GM10248 (cell line): ENCODE data around the gene PCSK6.

Experiments used
- CTCF ChIA-PET: fragments of 300-600 bp; sonication (Branson Sonifier 250); formaldehyde crosslinking; extraction: SDS; loops from one replicate; lab custom pipeline; 2021; ENCODE audit warnings: antibody characterized with exemption; lab: Yijun Ruan, JAX
- POLR2A ChIA-PET: fragments of 350-650 bp; sonication (Branson Sonifier 250); formaldehyde crosslinking; extraction: SDS; loops from one replicate; lab custom pipeline; 2020; ENCODE audit warnings: antibody characterized with exemption; lab: Yijun Ruan, JAX
- DNase-seq: peaks from one replicate; pipeline ENCODE4 v3.0.0; 2012; ENCODE audit errors: extremely low spot score
- CTCF ChIP-seq: IDR thresholded peaks from 2 replicates; pipeline ENCODE4 v1.5.1; 2012; ENCODE audit warnings: mild to moderate bottlenecking, low read depth; ENCODE audit errors: extremely low read depth, missing control alignments, control extremely low read depth

The PCSK6 gene

GRCh38 chr15:101490922-101491733 lies 1.6 kb upstream of the PCSK6 start:
- no peak for TF ChIP-seq CTCF
- ChIA-PET POLR2A (no interaction called here), CTCF (interaction anchor here (0.8 kb wide), 1 partner anchor 11 kb away, joined by 3 read pairs; no protein-coding TSS in a partner anchor)
- DNase-seq, result peak; percentile 15

- TF ChIP-seq CTCF, result no peak
- CTCF ChIA-PET, result no interaction called here
- no peak for DNase-seq
- POLR2A ChIA-PET, result no interaction called here
These were observed 943 bp upstream of the PCSK6 start for GRCh38 chr15:101490408-101490891.

GRCh38 chr15:101489237-101489598 lies 289 bp downstream of the PCSK6 start:
- ChIA-PET CTCF (no interaction called here), POLR2A (no interaction called here)
- peak; percentile 6 for TF ChIP-seq CTCF
- DNase-seq, result peak; percentile 64

GRCh38 chr15:101488300-101489164 lies 975 bp downstream of the PCSK6 start:
- ChIA-PET CTCF (no interaction called here), POLR2A (no interaction called here)
- no peak for DNase-seq
- TF ChIP-seq CTCF, result no peak

GRCh38 chr15:101486696-101487459 lies 2.6 kb downstream of the PCSK6 start:
- POLR2A ChIA-PET, result no interaction called here
- CTCF ChIA-PET, result interaction anchor here (1.0 to 1.6 kb wide), 3 partner anchors 8 to 18 kb away, joined by 3 to 8 read pairs (median 3); no protein-coding TSS in a partner anchor
- no peak for TF ChIP-seq CTCF
- no peak for DNase-seq

- ChIA-PET POLR2A (no interaction called here), CTCF (interaction anchor here (1.0 kb wide), 1 partner anchor 14 kb away, joined by 3 read pairs; no protein-coding TSS in a partner anchor)
- DNase-seq, result no peak
- no peak for TF ChIP-seq CTCF
These were observed 6.0 kb downstream of the PCSK6 start for GRCh38 chr15:101483462-101483861.
